Mesodermal cell (in vitro differentiated cells): ENCODE results near the gene GSX1.
"Not testable (repeated sequence)": the region's sequence is repeated elsewhere in the genome, so short reads cannot be mapped to it uniquely, and the experiment has no call there.

ENCODE experiments used
- H3K27ac ChIP-seq: 2 replicates; pipeline ENCODE4 v1.7.0; 2013; ENCODE audit warnings: mild to moderate bottlenecking, low read depth, low read length, moderate library complexity; ENCODE audit not compliant: severe bottlenecking
- H3K36me3 ChIP-seq: 2 replicates; pipeline ENCODE4 v1.7.1; 2013; ENCODE audit warnings: mild to moderate bottlenecking, low read length, moderate library complexity; ENCODE audit not compliant: control insufficient read depth, insufficient read depth
- H3K4me1 ChIP-seq: one replicate; pipeline ENCODE4 v1.7.1; 2013; ENCODE audit warnings: mild to moderate bottlenecking, low read length; ENCODE audit not compliant: insufficient read depth, control insufficient read depth, poor library complexity, severe bottlenecking
- H3K4me3 ChIP-seq: 2 replicates; pipeline ENCODE4 v1.7.0; 2013; ENCODE audit warnings: low read length, control low read depth, mild to moderate bottlenecking; ENCODE audit not compliant: insufficient read depth, poor library complexity, severe bottlenecking; ENCODE audit errors: extremely low read depth
- H3K9me3 ChIP-seq: 2 replicates; pipeline ENCODE4 v1.7.1; 2013; ENCODE audit warnings: mild to moderate bottlenecking, low read length, moderate library complexity; ENCODE audit not compliant: control insufficient read depth
- WGBS, 2 experiments: methylation state at CpG; one replicate each; pipeline ENCODE4 v1.1.5; 2013; ENCODE audit warnings: missing lambda C conversion rate in 2 of 2; ENCODE audit not compliant: insufficient coverage in 2 of 2; 5-methylcytosine and 5-hydroxymethylcytosine counted together

Gene GSX1

GRCh38 chr13:27817832-27818231, 25.5 kb downstream of the GSX1 start:
- not testable (repeated sequence) for H3K4me1 ChIP-seq, H3K4me3 ChIP-seq, H3K9me3 ChIP-seq, H3K27ac ChIP-seq, H3K36me3 ChIP-seq
- WGBS, 2 experiments, result 67 to 78% methylated on average over 1 of the region's 2 CpGs

- no peaks in the 10 kb centered on the region for H3K36me3 ChIP-seq
- H3K4me1 ChIP-seq, result no peaks in the 10 kb centered on the region
- 1% methylated on average over 24 to 29 of the region's 46 CpGs for WGBS, 2 experiments
- H3K4me3 ChIP-seq, result no peak overlapping the region
- H3K27ac ChIP-seq, result no peak overlapping the region
- no peaks in the 10 kb centered on the region for H3K9me3 ChIP-seq
Observed at GRCh38 chr13:27820524-27821482, 28.5 kb downstream of the GSX1 start.

- 0 to 4% methylated on average over 9 to 10 of the region's 12 CpGs for WGBS, 2 experiments
- H3K4me3 ChIP-seq, result no peak overlapping the region
- no peaks in the 10 kb centered on the region for H3K9me3 ChIP-seq
- H3K4me1 ChIP-seq, result no peaks in the 10 kb centered on the region
- no peaks in the 10 kb centered on the region for H3K36me3 ChIP-seq
- no peak overlapping the region for H3K27ac ChIP-seq
Observed at GRCh38 chr13:27821566-27821965, 29.3 kb downstream of the GSX1 start.

- Histone ChIP-seq H3K36me3 (no peaks in the 10 kb centered on the region), H3K27ac (no peak overlapping the region), H3K9me3 (no peaks in the 10 kb centered on the region), H3K4me1 (no peaks in the 10 kb centered on the region), H3K4me3 (no peak overlapping the region)
- WGBS, 2 experiments, result 1 to 5% methylated on average over 4 to 10 of the region's 17 CpGs
Observed at GRCh38 chr13:27822258-27822872, 30.1 kb downstream of the GSX1 start.

DNA sequence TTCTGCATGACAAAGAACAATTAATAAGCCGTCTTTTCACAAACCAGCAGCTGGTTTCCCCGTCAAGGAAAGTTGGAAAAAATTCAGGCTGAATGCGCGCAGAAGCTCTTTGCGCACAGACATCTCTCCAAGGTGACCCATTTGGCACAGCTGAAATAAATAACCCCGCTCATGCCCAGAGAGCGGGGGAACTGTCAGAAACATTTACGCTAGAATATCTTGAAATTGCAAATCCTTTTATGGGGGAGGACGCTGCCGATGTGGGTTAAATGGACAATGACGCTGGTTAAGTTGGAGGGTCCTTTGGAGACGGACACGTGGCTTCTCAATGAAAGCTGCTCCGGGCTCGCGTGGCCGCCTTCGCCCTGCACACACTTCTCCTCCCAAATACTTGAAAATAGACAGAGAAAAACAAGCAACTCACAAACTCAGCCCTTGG, 30.6 kb downstream of the GSX1 start:
- no peaks in the 10 kb centered on the region for H3K36me3 ChIP-seq
- 1 to 7% methylated on average over 6 to 8 of the region's 18 CpGs for WGBS, 2 experiments
- H3K9me3 ChIP-seq, result no peaks in the 10 kb centered on the region
- H3K4me1 ChIP-seq, result no peaks in the 10 kb centered on the region
- H3K27ac ChIP-seq, result no peak overlapping the region
- H3K4me3 ChIP-seq, result no peak overlapping the region

DNA sequence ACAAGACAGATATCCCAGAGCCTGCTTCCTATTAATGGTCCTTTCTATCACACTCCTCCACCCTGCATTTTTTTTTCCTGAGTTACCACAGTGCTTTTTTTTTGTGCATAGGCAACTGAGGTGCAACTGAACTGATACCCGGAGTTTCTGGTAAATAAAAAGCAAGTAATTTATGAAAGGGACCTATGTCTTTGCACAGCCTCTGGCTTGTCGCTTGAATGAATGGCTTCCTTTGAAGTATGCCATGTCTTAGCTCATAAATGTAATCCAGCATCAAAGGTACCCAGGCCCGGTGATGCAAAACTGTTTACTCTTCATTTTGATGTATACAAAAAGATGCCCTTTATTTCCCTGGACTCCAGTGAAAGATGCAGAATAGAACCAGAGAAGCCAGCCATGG, 31.8 kb downstream of the GSX1 start:
- Histone ChIP-seq H3K27ac (no peak overlapping the region), H3K4me3 (no peak overlapping the region), H3K9me3 (no peaks in the 10 kb centered on the region), H3K4me1 (no peaks in the 10 kb centered on the region), H3K36me3 (no peaks in the 10 kb centered on the region)
- 26 to 38% methylated on average over 3 of the region's 3 CpGs for WGBS, 2 experiments

DNA sequence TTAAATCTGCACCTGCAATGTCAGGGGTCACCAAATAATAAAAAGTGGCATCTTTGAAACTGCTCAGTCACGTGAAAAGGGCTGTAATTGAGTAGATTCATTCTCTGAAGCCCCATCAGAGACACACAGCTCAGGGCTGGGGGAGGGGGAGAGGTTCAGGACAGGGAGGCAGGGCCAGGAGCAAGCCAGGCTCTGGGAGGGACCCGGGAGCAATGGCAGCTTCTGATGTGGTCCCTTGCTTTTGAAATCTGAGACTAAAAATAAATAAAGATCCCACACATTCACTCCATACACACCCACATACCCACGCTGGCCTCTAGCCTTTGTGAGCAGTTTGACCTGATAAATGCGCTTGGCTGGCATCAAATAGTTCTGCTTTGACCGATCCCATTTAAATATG, 32.8 kb downstream of the GSX1 start:
- WGBS, 2 experiments, result 48 to 55% methylated on average over 3 to 4 of the region's 5 CpGs
- H3K27ac ChIP-seq, result no peak overlapping the region
- H3K4me1 ChIP-seq, result no peaks in the 10 kb centered on the region
- no peaks in the 10 kb centered on the region for H3K9me3 ChIP-seq
- no peak overlapping the region for H3K4me3 ChIP-seq
- H3K36me3 ChIP-seq, result no peaks in the 10 kb centered on the region

GRCh38 chr13:27826379-27827353, 34.4 kb downstream of the GSX1 start:
- 12 to 13% methylated on average over 27 to 28 of the region's 30 CpGs for WGBS, 2 experiments
- peak overlapping the region; percentile 21 for H3K4me3 ChIP-seq
- no peak overlapping the region for H3K27ac ChIP-seq
- H3K9me3 ChIP-seq, result no peaks in the 10 kb centered on the region
- no peaks in the 10 kb centered on the region for H3K36me3 ChIP-seq
- H3K4me1 ChIP-seq, result no peaks in the 10 kb centered on the region

- 69 to 70% methylated on average over 4 of the region's 4 CpGs for WGBS, 2 experiments
- no peaks in the 10 kb centered on the region for H3K4me1 ChIP-seq
- H3K4me3 ChIP-seq, result no peak overlapping the region
- H3K36me3 ChIP-seq, result no peaks in the 10 kb centered on the region
- H3K9me3 ChIP-seq, result no peaks in the 10 kb centered on the region
- H3K27ac ChIP-seq, result no peak overlapping the region
Observed at GRCh38 chr13:27827646-27828045, 35.4 kb downstream of the GSX1 start.

DNA sequence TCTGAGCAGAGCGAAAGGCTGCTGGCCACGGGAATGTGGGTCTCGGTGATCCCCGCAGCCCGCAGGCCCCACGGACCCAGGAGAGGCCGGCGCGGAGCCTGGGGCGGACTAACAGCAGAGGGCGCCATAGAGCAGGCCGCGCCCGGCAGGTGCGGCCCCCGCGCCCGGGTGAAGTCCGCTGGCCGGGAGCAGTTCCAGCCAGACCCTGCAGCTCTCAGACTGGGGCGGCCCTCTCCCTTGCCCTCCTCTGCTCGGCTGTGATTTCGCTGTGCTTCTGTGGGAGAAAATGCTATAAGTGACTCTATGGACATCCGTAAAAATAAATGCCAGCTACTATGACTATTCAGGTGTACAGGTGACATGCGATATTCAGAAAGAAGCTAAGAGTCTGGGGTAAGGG, 37.7 kb downstream of the GSX1 start:
- no peak overlapping the region for H3K27ac ChIP-seq

More for the DNA sequence above, 37.7 kb downstream of the GSX1 start:
- H3K9me3 ChIP-seq, result no peaks in the 10 kb centered on the region
- H3K4me3 ChIP-seq, result no peak overlapping the region
- 4 to 8% methylated on average over 18 to 23 of the region's 25 CpGs for WGBS, 2 experiments
- no peaks in the 10 kb centered on the region for H3K36me3 ChIP-seq
- H3K4me1 ChIP-seq, result no peaks in the 10 kb centered on the region
